ENCODE measurements around the gene UST. TPM values are rescaled to one million over a fixed set of nuclear protein-coding genes. Genes with fewer than 3 reads are reported as not detected.
"Not testable (repeated sequence)": the region's sequence is repeated elsewhere in the genome, so short reads cannot be mapped to it uniquely, and the experiment has no call there.

UST gene
- total RNA-seq, 1 donor from 2014 or later, result 9.7 TPM

DNA sequence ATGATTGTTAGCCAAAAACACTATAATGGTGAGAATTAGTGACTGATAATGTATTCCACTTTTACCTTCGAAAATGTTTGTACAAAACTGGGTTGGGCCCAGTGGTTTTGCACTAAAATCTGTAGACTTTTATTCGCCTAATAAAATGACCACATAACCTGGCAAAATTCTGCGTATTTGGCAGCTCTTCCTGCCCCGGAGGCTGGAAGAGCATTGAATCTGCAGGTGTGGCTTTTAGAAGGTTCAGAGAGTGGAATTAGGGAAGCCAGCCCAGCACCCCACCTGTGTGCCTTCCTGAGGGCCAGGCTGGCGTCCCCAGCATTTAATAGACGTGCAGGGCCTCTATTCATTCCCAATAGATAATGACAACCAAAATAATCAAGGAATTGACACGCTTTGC is 256.7 kb downstream of the UST start:
- Mint-ChIP-seq H3K4me3 (no peak overlapping the region), H3K36me3 (peaks cover 18% of the 10 kb centered on the region), H3K4me1 (ENCODE audit: unreplicated experiment) (no peaks in the 10 kb centered on the region), H3K27ac (no peak overlapping the region), H3K27me3 (no peaks in the 10 kb centered on the region), H3K9me3 (peaks cover 13% of the 10 kb centered on the region)
- no peak for DNase-seq (ENCODE audit: extremely low spot score, unreplicated experiment)
- TF ChIP-seq, protein P1, sequence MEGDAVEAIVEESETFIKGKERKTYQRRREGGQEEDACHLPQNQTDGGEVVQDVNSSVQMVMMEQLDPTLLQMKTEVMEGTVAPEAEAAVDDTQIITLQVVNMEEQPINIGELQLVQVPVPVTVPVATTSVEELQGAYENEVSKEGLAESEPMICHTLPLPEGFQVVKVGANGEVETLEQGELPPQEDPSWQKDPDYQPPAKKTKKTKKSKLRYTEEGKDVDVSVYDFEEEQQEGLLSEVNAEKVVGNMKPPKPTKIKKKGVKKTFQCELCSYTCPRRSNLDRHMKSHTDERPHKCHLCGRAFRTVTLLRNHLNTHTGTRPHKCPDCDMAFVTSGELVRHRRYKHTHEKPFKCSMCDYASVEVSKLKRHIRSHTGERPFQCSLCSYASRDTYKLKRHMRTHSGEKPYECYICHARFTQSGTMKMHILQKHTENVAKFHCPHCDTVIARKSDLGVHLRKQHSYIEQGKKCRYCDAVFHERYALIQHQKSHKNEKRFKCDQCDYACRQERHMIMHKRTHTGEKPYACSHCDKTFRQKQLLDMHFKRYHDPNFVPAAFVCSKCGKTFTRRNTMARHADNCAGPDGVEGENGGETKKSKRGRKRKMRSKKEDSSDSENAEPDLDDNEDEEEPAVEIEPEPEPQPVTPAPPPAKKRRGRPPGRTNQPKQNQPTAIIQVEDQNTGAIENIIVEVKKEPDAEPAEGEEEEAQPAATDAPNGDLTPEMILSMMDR (conservative IDR thresholded peaks at IDR 0.05), result no peak

- Mint-ChIP-seq H3K36me3 (peaks cover 18% of the 10 kb centered on the region), H3K4me3 (no peak overlapping the region), H3K27me3 (no peaks in the 10 kb centered on the region), H3K4me1 (ENCODE audit: unreplicated experiment) (no peaks in the 10 kb centered on the region), H3K9me3 (peaks cover 10% of the 10 kb centered on the region), H3K27ac (no peak overlapping the region)
- TF ChIP-seq, protein P1 (conservative IDR thresholded peaks at IDR 0.05), result no peak
- no peak for DNase-seq (ENCODE audit: extremely low spot score, unreplicated experiment)
Measured at GRCh38 chr6:149004664-149005063, 257.8 kb downstream of the UST start.

- H3K9me3 Mint-ChIP-seq; H3K4me3 Mint-ChIP-seq; H3K27me3 Mint-ChIP-seq; H3K27ac Mint-ChIP-seq; H3K4me1 Mint-ChIP-seq (ENCODE audit: unreplicated experiment); DNase-seq (ENCODE audit: extremely low spot score, unreplicated experiment): not testable (repeated sequence)
- H3K36me3 Mint-ChIP-seq, result peaks cover 11% of the 10 kb centered on the region
Measured at GRCh38 chr6:149006236-149006635, 259.4 kb downstream of the UST start.

DNA sequence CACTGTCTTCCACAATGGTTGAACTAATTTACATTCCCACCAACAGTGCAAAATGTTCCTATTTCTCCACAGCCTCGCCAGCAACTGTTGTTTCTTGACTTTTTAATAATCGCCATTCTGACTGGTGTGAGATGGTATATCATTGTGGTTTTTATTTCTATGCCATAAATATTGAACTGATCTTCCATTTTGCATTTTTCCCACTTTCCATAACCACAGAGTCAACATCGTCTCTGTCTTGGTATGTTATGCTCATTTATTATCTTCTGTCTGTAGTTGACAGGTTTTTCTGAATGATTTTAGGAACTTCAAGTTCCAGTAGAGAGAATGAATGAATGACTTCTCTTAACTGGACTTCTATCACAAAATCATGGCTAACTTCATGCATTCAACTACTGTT is 259.8 kb downstream of the UST start:
- Mint-ChIP-seq H3K27ac (no peak overlapping the region), H3K4me1 (ENCODE audit: unreplicated experiment) (no peaks in the 10 kb centered on the region), H3K9me3 (no peaks in the 10 kb centered on the region), H3K36me3 (peaks cover 11% of the 10 kb centered on the region), H3K27me3 (no peaks in the 10 kb centered on the region), H3K4me3 (no peak overlapping the region)
- TF ChIP-seq, protein P1 (conservative IDR thresholded peaks at IDR 0.05), result no peak
- DNase-seq (ENCODE audit: extremely low spot score, unreplicated experiment), result no peak

DNA sequence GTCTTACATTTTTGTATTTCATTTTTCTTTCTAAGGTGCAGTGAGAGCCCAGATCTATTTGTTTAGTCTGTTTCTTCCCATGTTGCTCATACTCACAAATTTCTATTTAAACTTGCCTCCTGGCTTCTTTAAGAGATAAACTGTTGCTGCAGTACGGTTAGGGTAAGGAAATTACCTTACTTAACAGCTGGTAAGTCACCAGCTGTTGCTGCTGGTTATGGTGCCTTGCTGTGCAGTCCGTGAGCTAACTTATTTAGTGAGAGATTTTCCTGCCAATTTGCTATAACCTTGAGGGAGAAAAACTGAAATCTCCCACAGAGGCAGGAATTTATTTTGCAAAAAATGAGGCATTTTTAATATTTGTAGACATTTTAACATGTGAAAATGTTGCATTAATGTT is 261.0 kb downstream of the UST start:
- no peaks in the 10 kb centered on the region for H3K27me3 Mint-ChIP-seq
- no peaks in the 10 kb centered on the region for H3K9me3 Mint-ChIP-seq
- H3K4me3 Mint-ChIP-seq, result no peak overlapping the region
- no peak overlapping the region for H3K27ac Mint-ChIP-seq
- TF ChIP-seq, protein P1 (conservative IDR thresholded peaks at IDR 0.05), result no peak
- no peaks in the 10 kb centered on the region for H3K4me1 Mint-ChIP-seq (ENCODE audit: unreplicated experiment)
- no peak for DNase-seq (ENCODE audit: extremely low spot score, unreplicated experiment)
- peaks cover 11% of the 10 kb centered on the region for H3K36me3 Mint-ChIP-seq

DNA sequence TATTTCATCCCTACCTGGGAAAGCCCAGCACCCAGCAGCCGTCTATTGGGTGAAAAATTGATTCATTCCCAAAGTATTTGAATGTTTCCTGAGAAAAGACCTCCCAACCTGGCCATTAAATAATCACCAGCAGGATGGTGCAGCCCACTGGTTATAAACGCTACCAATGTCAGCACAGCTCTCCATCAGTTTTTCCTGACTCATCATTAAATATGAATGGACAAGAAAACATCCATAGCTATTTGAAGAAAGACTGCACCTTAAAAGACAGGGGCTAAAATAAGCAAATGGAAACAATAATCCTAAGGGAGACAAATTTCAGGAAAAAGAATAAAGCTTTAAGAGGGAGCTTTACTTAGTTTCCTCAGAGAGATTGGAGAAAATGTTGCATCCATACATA is 261.9 kb downstream of the UST start:
- peaks cover 11% of the 10 kb centered on the region for H3K36me3 Mint-ChIP-seq
- H3K27ac Mint-ChIP-seq, result no peak overlapping the region
- no peak overlapping the region for H3K4me3 Mint-ChIP-seq
- H3K27me3 Mint-ChIP-seq, result no peaks in the 10 kb centered on the region
- DNase-seq (ENCODE audit: extremely low spot score, unreplicated experiment), result no peak
- no peaks in the 10 kb centered on the region for H3K4me1 Mint-ChIP-seq (ENCODE audit: unreplicated experiment)
- H3K9me3 Mint-ChIP-seq, result no peaks in the 10 kb centered on the region
- TF ChIP-seq, protein P1 (conservative IDR thresholded peaks at IDR 0.05), result no peak
